Measurements from ENCODE around the gene ZBTB42. TPM values are rescaled to one million over a fixed set of nuclear protein-coding genes. Genes with fewer than 3 reads are reported as not detected.

The ZBTB42 gene
- polyA plus RNA-seq, 1 donor (not counting 4 experiments of a cell fraction or from before 2014, with no cell fraction given) = 0.50 TPM

DNA sequence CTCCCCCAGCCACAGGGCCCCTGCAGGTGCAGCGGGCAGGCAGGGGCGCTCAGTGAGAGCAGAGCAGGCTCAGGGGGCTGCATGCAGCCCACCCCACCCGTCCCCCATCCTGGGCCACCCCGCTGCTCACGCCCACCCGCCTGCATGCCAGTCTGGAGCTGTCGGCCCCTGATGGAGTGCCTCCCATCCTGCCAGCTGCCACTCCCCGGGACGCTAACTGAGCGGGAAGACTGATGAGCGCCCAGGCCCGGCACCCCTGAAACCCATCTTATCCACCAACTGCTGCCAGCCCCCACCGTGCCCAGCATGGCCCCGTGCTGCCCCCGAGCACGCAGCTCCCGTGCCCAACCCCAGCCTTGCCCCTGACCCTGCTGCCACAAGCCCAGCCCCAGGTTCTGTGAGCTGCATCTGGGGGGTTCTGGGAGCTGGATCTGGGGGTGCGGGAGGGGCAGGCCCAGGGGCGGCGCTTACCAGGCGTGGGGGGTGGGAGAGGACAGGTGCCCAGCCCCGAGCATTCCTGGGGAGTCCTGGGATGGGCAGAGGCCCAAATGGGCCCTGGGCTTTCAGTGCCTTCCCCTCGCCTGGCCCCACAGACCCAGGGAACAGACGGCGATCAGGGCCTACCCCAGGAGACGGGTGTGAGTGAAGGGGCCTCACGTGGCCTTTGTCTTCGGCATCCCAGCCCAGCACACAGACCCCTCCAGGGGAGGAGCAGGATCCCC is 18.7 kb upstream of the ZBTB42 start:
- no peak for DNase-seq (ENCODE audit: low read depth, low spot score)
- Histone ChIP-seq H3K27me3 (ENCODE audit: control insufficient read depth, extremely low read depth, insufficient read depth, low read length) (no peaks in the 10 kb centered on the region), H3K36me3 (ENCODE audit: control insufficient read depth in 2 of 2, extremely low read depth in 1 of 2, insufficient read depth in 2 of 2, low read length in 2 of 2) (peaks cover 10 to 11% of the 10 kb centered on the region in 2 experiments), H3K9ac (ENCODE audit: control insufficient read depth, extremely low read depth, insufficient read depth, low read length) (no peak overlapping the region), H3K4me1 (ENCODE audit: control insufficient read depth, extremely low read depth, insufficient read depth, low read length) (no peaks in the 10 kb centered on the region), H3K4me3 (ENCODE audit: control insufficient read depth in 2 of 3, extremely low read depth in 1 of 3, insufficient read depth in 2 of 3, low read depth in 1 of 3, low read length in 3 of 3) (no peak overlapping the region), H3K9me1 (ENCODE audit: control insufficient read depth, extremely low read depth, insufficient read depth, low read length) (no peaks in the 10 kb centered on the region), H4K20me1 (ENCODE audit: control insufficient read depth, extremely low read depth, insufficient read depth, low read length) (peaks cover 7% of the 10 kb centered on the region), H3K79me2 (ENCODE audit: control insufficient read depth, insufficient read depth, low read length) (peaks cover 25% of the 10 kb centered on the region), H2AFZ (ENCODE audit: control insufficient read depth, low read length) (no peak overlapping the region), H3K9me3 (ENCODE audit: control insufficient read depth, low read depth, low read length) (no peaks in the 10 kb centered on the region), H3K4me2 (ENCODE audit: control insufficient read depth, extremely low read depth, insufficient read depth, low read depth, low read length) (no peak overlapping the region), H3K27ac (ENCODE audit: control insufficient read depth, insufficient read depth, low read length) (no peak overlapping the region)
- TF ChIP-seq, protein P1, sequence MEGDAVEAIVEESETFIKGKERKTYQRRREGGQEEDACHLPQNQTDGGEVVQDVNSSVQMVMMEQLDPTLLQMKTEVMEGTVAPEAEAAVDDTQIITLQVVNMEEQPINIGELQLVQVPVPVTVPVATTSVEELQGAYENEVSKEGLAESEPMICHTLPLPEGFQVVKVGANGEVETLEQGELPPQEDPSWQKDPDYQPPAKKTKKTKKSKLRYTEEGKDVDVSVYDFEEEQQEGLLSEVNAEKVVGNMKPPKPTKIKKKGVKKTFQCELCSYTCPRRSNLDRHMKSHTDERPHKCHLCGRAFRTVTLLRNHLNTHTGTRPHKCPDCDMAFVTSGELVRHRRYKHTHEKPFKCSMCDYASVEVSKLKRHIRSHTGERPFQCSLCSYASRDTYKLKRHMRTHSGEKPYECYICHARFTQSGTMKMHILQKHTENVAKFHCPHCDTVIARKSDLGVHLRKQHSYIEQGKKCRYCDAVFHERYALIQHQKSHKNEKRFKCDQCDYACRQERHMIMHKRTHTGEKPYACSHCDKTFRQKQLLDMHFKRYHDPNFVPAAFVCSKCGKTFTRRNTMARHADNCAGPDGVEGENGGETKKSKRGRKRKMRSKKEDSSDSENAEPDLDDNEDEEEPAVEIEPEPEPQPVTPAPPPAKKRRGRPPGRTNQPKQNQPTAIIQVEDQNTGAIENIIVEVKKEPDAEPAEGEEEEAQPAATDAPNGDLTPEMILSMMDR (optimal IDR thresholded peaks at IDR 0.05 in 1 of 3, IDR thresholded peaks at IDR 0.05 in 1 of 3, conservative IDR thresholded peaks at IDR 0.05 in 1 of 3; ENCODE audit: extremely low read depth in 1 of 3, insufficient read depth in 2 of 3, low read length in 3 of 3) = no peak
- no peak for TF ChIP-seq EZH2 (IDR thresholded peaks at IDR 0.05; ENCODE audit: low read length)
- dilution Hi-C loops (cut with MboI; ENCODE audit: extremely low pct_ligation_motif_present, low sequenced_read_pairs) = no loop called here
- FAIRE-seq = no peak

GRCh38 chr14:104782808-104783139 is 18.1 kb upstream of the ZBTB42 start:
- Histone ChIP-seq H3K4me2 (ENCODE audit: control insufficient read depth, extremely low read depth, insufficient read depth, low read depth, low read length) (no peak overlapping the region), H4K20me1 (ENCODE audit: control insufficient read depth, extremely low read depth, insufficient read depth, low read length) (peaks cover 7% of the 10 kb centered on the region), H3K9me1 (ENCODE audit: control insufficient read depth, extremely low read depth, insufficient read depth, low read length) (no peaks in the 10 kb centered on the region), H3K9ac (ENCODE audit: control insufficient read depth, extremely low read depth, insufficient read depth, low read length) (no peak overlapping the region), H3K79me2 (ENCODE audit: control insufficient read depth, insufficient read depth, low read length) (peaks cover 29% of the 10 kb centered on the region), H3K4me1 (ENCODE audit: control insufficient read depth, extremely low read depth, insufficient read depth, low read length) (no peaks in the 10 kb centered on the region), H3K27ac (ENCODE audit: control insufficient read depth, insufficient read depth, low read length) (no peak overlapping the region), H3K27me3 (ENCODE audit: control insufficient read depth, extremely low read depth, insufficient read depth, low read length) (no peaks in the 10 kb centered on the region), H2AFZ (ENCODE audit: control insufficient read depth, low read length) (no peak overlapping the region), H3K9me3 (ENCODE audit: control insufficient read depth, low read depth, low read length) (no peaks in the 10 kb centered on the region), H3K4me3 (ENCODE audit: control insufficient read depth in 2 of 3, extremely low read depth in 1 of 3, insufficient read depth in 2 of 3, low read depth in 1 of 3, low read length in 3 of 3) (no peak overlapping the region), H3K36me3 (ENCODE audit: control insufficient read depth in 2 of 2, extremely low read depth in 1 of 2, insufficient read depth in 2 of 2, low read length in 2 of 2) (peaks cover 11% of the 10 kb centered on the region in 2 experiments)
- TF ChIP-seq, protein P1 (optimal IDR thresholded peaks at IDR 0.05 in 1 of 3, IDR thresholded peaks at IDR 0.05 in 1 of 3, conservative IDR thresholded peaks at IDR 0.05 in 1 of 3; ENCODE audit: extremely low read depth in 1 of 3, insufficient read depth in 2 of 3, low read length in 3 of 3) = no peak
- no peak for TF ChIP-seq EZH2 (IDR thresholded peaks at IDR 0.05; ENCODE audit: low read length)
- DNase-seq (ENCODE audit: low read depth, low spot score) (no peak), FAIRE-seq (no peak)
- dilution Hi-C loops (cut with MboI; ENCODE audit: extremely low pct_ligation_motif_present, low sequenced_read_pairs) = no loop called here
